Loucy (cell line): ENCODE data around the gene ITGA6.

Experiments
- H2AFZ ChIP-seq: fragments of 200-600 bp; sonication (generic); 2 replicates; pipeline ENCODE4 v1.6.0; 2016; ENCODE audit warnings: antibody characterized with exemption, mild to moderate bottlenecking, low read length, moderate library complexity
- H3F3A ChIP-seq: fragments of 200-600 bp; 2 replicates; pipeline ENCODE4 v1.6.0; 2016; ENCODE audit warnings: antibody characterized with exemption, low read depth, mild to moderate bottlenecking
- H3K27me3 ChIP-seq: fragments of 200-600 bp; sonication (generic); 2 replicates; pipeline ENCODE4 v1.6.1; 2014; ENCODE audit warnings: low read length, mild to moderate bottlenecking; ENCODE audit not compliant: insufficient read depth, poor library complexity, severe bottlenecking
- H3K36me3 ChIP-seq: fragments of 200-600 bp; sonication (generic); 2 replicates; pipeline ENCODE4 v1.6.1; 2016; ENCODE audit warnings: low read length; ENCODE audit not compliant: insufficient read depth
- H3K4me1 ChIP-seq: fragments of 200-600 bp; sonication (generic); 2 replicates; pipeline ENCODE4 v1.5.1; 2014; ENCODE audit warnings: low read length, mild to moderate bottlenecking; ENCODE audit not compliant: insufficient read depth, poor library complexity, severe bottlenecking
- H3K4me2 ChIP-seq: fragments of 200-600 bp; sonication (generic); 2 replicates; pipeline ENCODE4 v1.6.0; 2014; ENCODE audit warnings: antibody characterized with exemption, low read length, low read depth, mild to moderate bottlenecking; ENCODE audit not compliant: poor library complexity, severe bottlenecking
- H3K4me3 ChIP-seq: fragments of 200-600 bp; sonication (generic); 2 replicates; pipeline ENCODE4 v1.5.1; 2014; ENCODE audit warnings: low read length, mild to moderate bottlenecking, mixed read lengths; ENCODE audit not compliant: poor library complexity, severe bottlenecking
- H3K79me2 ChIP-seq: fragments of 200-600 bp; sonication (generic); 2 replicates; pipeline ENCODE4 v1.6.1; 2014; ENCODE audit warnings: low read length; ENCODE audit not compliant: insufficient read depth
- H3K9ac ChIP-seq: fragments of 200-600 bp; sonication (generic); 2 replicates; pipeline ENCODE4 v1.6.0; 2014; ENCODE audit warnings: mild to moderate bottlenecking, low read depth, low read length, moderate library complexity; ENCODE audit not compliant: poor library complexity, severe bottlenecking
- H3K9me2 ChIP-seq: fragments of 200-600 bp; sonication (generic); replicated peaks from 2 replicates; pipeline ENCODE4 v1.6.1; 2016; ENCODE audit warnings: low read depth, low read length, mixed read lengths
- H3K9me3 ChIP-seq: fragments of 200-600 bp; sonication (generic); 2 replicates; pipeline ENCODE4 v1.6.1; 2014; ENCODE audit warnings: mild to moderate bottlenecking, antibody characterized with exemption, low read length, low read depth; ENCODE audit not compliant: insufficient read depth
- H4K20me1 ChIP-seq: fragments of 200-600 bp; sonication (generic); 2 replicates; pipeline ENCODE4 v1.6.0; 2014; ENCODE audit warnings: antibody characterized with exemption, low read length, mild to moderate bottlenecking; ENCODE audit not compliant: insufficient read depth, poor library complexity, severe bottlenecking
- CTCF ChIP-seq: fragments of 200-600 bp; sonication (generic); conservative IDR thresholded peaks from 2 replicates; pipeline ENCODE4 v1.5.1; 2014; ENCODE audit warnings: mild to moderate bottlenecking, antibody characterized with exemption, low read length
- EZH2phosphoT487 ChIP-seq: fragments of 200-600 bp; IDR thresholded peaks from 2 replicates; pipeline ENCODE4 v1.6.1; 2018; ENCODE audit warnings: antibody characterized with exemption, mild to moderate bottlenecking, moderate library complexity, borderline replicate concordance

Gene ITGA6

GRCh38 chr2:172440795-172441194 lies 13.4 kb downstream of the ITGA6 start:
- Histone ChIP-seq H3K9ac (no peak overlapping the region), H3K9me2 (no peaks in the 10 kb centered on the region), H3K4me2 (peak overlapping the region; percentile 2), H4K20me1 (peaks cover 63% of the 10 kb centered on the region), H3K4me3 (no peak overlapping the region), H3K9me3 (no peaks in the 10 kb centered on the region), H3K79me2 (peaks cover 91% of the 10 kb centered on the region), H2AFZ (no peak overlapping the region), H3K36me3 (no peaks in the 10 kb centered on the region), H3F3A (no peaks in the 10 kb centered on the region), H3K4me1 (peaks cover 46% of the 10 kb centered on the region), H3K27me3 (no peaks in the 10 kb centered on the region)
- TF ChIP-seq EZH2phosphoT487 (no peak), CTCF (no peak)

DNA sequence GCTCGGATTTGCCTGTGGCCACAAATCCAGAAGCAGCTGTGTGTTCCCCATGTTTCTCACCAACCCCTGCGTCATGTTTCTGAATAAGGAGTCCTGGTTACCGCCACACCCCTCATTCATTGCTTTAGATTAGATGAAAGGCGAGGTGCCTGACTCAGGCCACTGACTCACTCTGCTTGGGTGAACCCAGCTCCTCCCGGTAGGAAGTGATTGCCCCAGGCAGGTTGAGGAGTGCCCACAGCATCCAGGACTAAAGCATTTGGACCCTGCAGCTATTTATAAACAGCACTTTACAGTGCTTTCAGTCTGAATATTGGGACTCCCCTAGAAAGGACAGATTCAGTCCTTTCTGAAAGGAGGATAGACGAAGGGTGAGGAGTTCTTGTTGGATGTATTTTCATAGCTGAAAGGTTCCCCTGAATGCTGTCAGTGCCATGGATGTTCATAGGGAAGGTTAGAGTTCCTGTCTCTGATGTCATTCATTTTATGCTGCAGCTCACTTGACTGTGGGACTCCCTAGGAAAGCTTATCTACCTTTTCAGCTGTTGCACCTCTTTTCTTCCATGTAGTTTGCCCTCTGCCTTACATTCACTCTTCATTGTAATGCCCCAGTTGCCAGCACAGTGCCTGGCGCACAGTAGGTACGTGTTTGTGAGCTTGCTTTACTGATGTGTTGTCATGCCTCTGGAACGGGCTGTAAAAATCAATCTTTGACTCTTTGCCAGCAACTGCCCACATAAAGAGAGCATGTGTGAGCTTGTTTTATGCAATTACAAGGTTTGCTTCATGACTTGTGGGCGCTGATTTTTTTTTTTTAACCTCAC lies 14.9 kb downstream of the ITGA6 start:
- TF ChIP-seq EZH2phosphoT487 (no peak), CTCF (no peak)
- H3K4me1 ChIP-seq: peaks cover 37% of the 10 kb centered on the region
- H3K79me2 ChIP-seq: peaks cover 81% of the 10 kb centered on the region
- no peaks in the 10 kb centered on the region; the same call in 1 of the 2 replicates for H3F3A ChIP-seq
- H3K9me3 ChIP-seq: no peaks in the 10 kb centered on the region
- H3K9me2 ChIP-seq: no peaks in the 10 kb centered on the region
- peak overlapping the region; percentile 32 for H3K4me2 ChIP-seq
- no peak overlapping the region for H3K4me3 ChIP-seq
- H3K27me3 ChIP-seq: no peaks in the 10 kb centered on the region
- no peak overlapping the region for H3K9ac ChIP-seq
- H3K36me3 ChIP-seq: no peaks in the 10 kb centered on the region
- H4K20me1 ChIP-seq: peaks cover 55% of the 10 kb centered on the region
- no peak overlapping the region for H2AFZ ChIP-seq

- no peak overlapping the region for H3K4me3 ChIP-seq
- H3K27me3 ChIP-seq: no peaks in the 10 kb centered on the region
- peaks cover 68% of the 10 kb centered on the region for H3K79me2 ChIP-seq
- H3K9ac ChIP-seq: no peak overlapping the region
- no peak overlapping the region for H2AFZ ChIP-seq
- H3K9me3 ChIP-seq: no peaks in the 10 kb centered on the region
- H3K4me1 ChIP-seq: peaks cover 19% of the 10 kb centered on the region
- no peaks in the 10 kb centered on the region; the same call in 1 of the 2 replicates for H3F3A ChIP-seq
- peaks cover 22% of the 10 kb centered on the region for H4K20me1 ChIP-seq
- H3K4me2 ChIP-seq: no peak overlapping the region
- no peak for TF ChIP-seq CTCF
- no peak for TF ChIP-seq EZH2phosphoT487
- H3K36me3 ChIP-seq: no peaks in the 10 kb centered on the region
- no peaks in the 10 kb centered on the region for H3K9me2 ChIP-seq
Measured at GRCh38 chr2:172445851-172446250, 18.5 kb downstream of the ITGA6 start.
